GM23338 (cell line): ENCODE data around the gene ELN. TPM values are rescaled to one million over a fixed set of nuclear protein-coding genes. Genes with fewer than 3 reads are reported as not detected.

ENCODE experiments used
- ATAC-seq: fragments of 200-7000 bp; cut with Tn5 transposase; 3 replicates; pipeline ENCODE4 v1.9.1; 2020
- DNase-seq: peaks from one replicate; pipeline ENCODE4 v3.0.0-alpha.2; 2015; ENCODE audit warnings: low spot score
- H2AFZ ChIP-seq: fragments of 200-600 bp; sonication (generic); 2 replicates; pipeline ENCODE4 v1.8.0; 2016; ENCODE audit warnings: antibody characterized with exemption, mild to moderate bottlenecking, moderate library complexity
- H3F3A ChIP-seq: fragments of 200-600 bp; sonication (generic); replicated peaks from 2 replicates; pipeline ENCODE4 v1.8.0; 2017; ENCODE audit warnings: antibody characterized with exemption, mixed run types, low read depth
- H3K27ac ChIP-seq: fragments of 200-600 bp; sonication (generic); 2 replicates; pipeline ENCODE4 v1.6.1; 2016; ENCODE audit warnings: low read depth
- H3K27me3 ChIP-seq: fragments of 200-600 bp; sonication (generic); 2 replicates; pipeline ENCODE4 v1.8.0; 2016; ENCODE audit warnings: mild to moderate bottlenecking, mixed run types, moderate library complexity; ENCODE audit not compliant: insufficient read depth
- H3K36me3 ChIP-seq: fragments of 200-600 bp; sonication (generic); 2 replicates; pipeline ENCODE4 v1.8.0; 2016; ENCODE audit warnings: mild to moderate bottlenecking; ENCODE audit not compliant: insufficient read depth
- H3K4me1 ChIP-seq: fragments of 200-600 bp; sonication (generic); 2 replicates; pipeline ENCODE4 v1.8.0; 2016; ENCODE audit warnings: mild to moderate bottlenecking, moderate library complexity; ENCODE audit not compliant: insufficient read depth
- H3K4me2 ChIP-seq: fragments of 200-600 bp; sonication (generic); 2 replicates; pipeline ENCODE4 v1.7.1; 2017; ENCODE audit warnings: mixed run types
- H3K4me3 ChIP-seq: fragments of 200-600 bp; sonication (generic); 2 replicates; pipeline ENCODE4 v1.6.1; 2016; ENCODE audit warnings: mixed run types
- H3K79me2 ChIP-seq: fragments of 200-600 bp; sonication (generic); replicated peaks from 2 replicates; pipeline ENCODE4 v1.8.0; 2017; ENCODE audit warnings: mild to moderate bottlenecking; ENCODE audit not compliant: insufficient read depth
- H3K9me2 ChIP-seq: fragments of 200-600 bp; sonication (generic); 2 replicates; pipeline ENCODE4 v1.8.0; 2017; ENCODE audit not compliant: insufficient read depth
- H4K20me1 ChIP-seq: fragments of 200-600 bp; sonication (generic); replicated peaks from 2 replicates; pipeline ENCODE4 v1.8.0; 2017; ENCODE audit warnings: mild to moderate bottlenecking; ENCODE audit not compliant: insufficient read depth
- H3K27ac Mint-ChIP-seq: 2 replicates; pipeline ENCODE4 v1.8.0; 2020; ENCODE audit warnings: inconsistent platforms, mild to moderate bottlenecking, moderate library complexity, mixed read lengths
- H3K27me3 Mint-ChIP-seq: 3 replicates; pipeline ENCODE4 v1.8.0; 2022; ENCODE audit warnings: low read depth, mild to moderate bottlenecking, moderate library complexity, mixed read lengths, inconsistent platforms; ENCODE audit not compliant: insufficient read depth, poor library complexity
- H3K36me3 Mint-ChIP-seq: 3 replicates; pipeline ENCODE4 v1.8.0; 2021; ENCODE audit warnings: low read depth, mild to moderate bottlenecking, inconsistent platforms, moderate library complexity, mixed read lengths
- H3K4me1 Mint-ChIP-seq: 3 replicates; pipeline ENCODE4 v1.8.0; 2020; ENCODE audit warnings: mild to moderate bottlenecking, inconsistent platforms, mixed read lengths
- H3K4me3 Mint-ChIP-seq: 3 replicates; pipeline ENCODE4 v1.8.0; 2021; ENCODE audit warnings: moderate library complexity, mild to moderate bottlenecking, inconsistent platforms, mixed read lengths
- H3K9me3 Mint-ChIP-seq: 3 replicates; pipeline ENCODE4 v1.8.0; 2020; ENCODE audit warnings: moderate library complexity, mild to moderate bottlenecking, inconsistent platforms, mixed read lengths
- CREB1 ChIP-seq: fragments of 250-450 bp; sonication (Bioruptor Pico); IDR thresholded peaks from 2 replicates; pipeline ENCODE4 v1.5.0; 2020; ENCODE audit warnings: low read depth, mild to moderate bottlenecking, moderate library complexity
- CTCF ChIP-seq, 2 experiments: fragments of 200-600 bp in 1 of 2; sonication (generic) in 1 of 2; conservative IDR thresholded peaks; 2 replicates each; pipeline versions ENCODE4 v1.5.1 to v1.6.1; 2016 to 2017; ENCODE audit warnings: antibody characterized with exemption in 2 of 2, low read depth in 2 of 2, mild to moderate bottlenecking in 2 of 2, moderate library complexity in 1 of 2
- ETS1 ChIP-seq: IDR thresholded peaks from 2 replicates; pipeline ENCODE4 v1.6.1; 2016; ENCODE audit warnings: antibody characterized with exemption
- EZH2 ChIP-seq: fragments of 200-600 bp; sonication (generic); IDR thresholded peaks from one replicate; pipeline ENCODE4 v1.8.0; 2017; ENCODE audit warnings: antibody characterized with exemption, mild to moderate bottlenecking, low read depth; ENCODE audit not compliant: unreplicated experiment
- JUNB ChIP-seq: IDR thresholded peaks from one replicate; pipeline ENCODE4 v1.6.1; 2016; ENCODE audit warnings: antibody characterized with exemption; ENCODE audit not compliant: unreplicated experiment
- POLR2AphosphoS5 ChIP-seq: IDR thresholded peaks from 2 replicates; pipeline ENCODE4 v1.6.1; 2016; ENCODE audit warnings: antibody characterized with exemption, low read depth
- REST ChIP-seq: IDR thresholded peaks from one replicate; pipeline ENCODE4 v1.6.1; 2018; ENCODE audit warnings: antibody characterized with exemption; ENCODE audit not compliant: unreplicated experiment
- STAT1 ChIP-seq: IDR thresholded peaks from one replicate; pipeline ENCODE4 v1.6.1; 2016; ENCODE audit warnings: antibody characterized with exemption; ENCODE audit not compliant: unreplicated experiment
- ZNF114 ChIP-seq: fragments of 250-450 bp; sonication (Bioruptor Pico); IDR thresholded peaks from 2 replicates; pipeline ENCODE4 v1.5.0; 2020; ENCODE audit warnings: mild to moderate bottlenecking, moderate library complexity
- ZNF331 ChIP-seq: fragments of 250-450 bp; sonication (Bioruptor Pico); IDR thresholded peaks from 2 replicates; pipeline ENCODE4 v1.5.0; 2020; ENCODE audit warnings: low read depth, mild to moderate bottlenecking, moderate library complexity
- polyA plus RNA-seq: library from polyadenylated mRNA; unstranded; fragments of >200 nt; fragmentation: Nextera tagmentation; extraction: Ambion mirVana; gene quantifications from 2 replicates; pipeline ENCODE4 v1.2.1, GENCODE V29; 2016
- total RNA-seq: library from RNA; depleted of rRNA; stranded (reverse); fragments of >200 nt; shearing (Covaris generic); gene quantifications from 2 replicates; pipeline ENCODE4 v1.2.3, GENCODE V29; 2014

The ELN gene
- total and polyA plus RNA-seq, 2 experiments from 2014 or later = 1.1 to 5.6 TPM

GRCh38 chr7:74042746-74043522 is 15.0 kb downstream of the ELN start:
- H3K79me2 ChIP-seq = no peaks in the 10 kb centered on the region
- TF ChIP-seq ZNF114 (CRISPR knock-in tag) (no peak), EZH2 (no peak), CTCF (conservative IDR thresholded peaks at IDR 0.05; ENCODE audit: low read depth in 2 of 2) (no peak), POLR2AphosphoS5 (no peak), ZNF331 (CRISPR knock-in tag) (no peak)
- peaks cover 4% of the 10 kb centered on the region; the same call in 1 of the 2 replicates for H3K4me1 ChIP-seq
- H2AFZ ChIP-seq = peak overlapping the region; percentile 72
- no peak overlapping the region for H3K27ac ChIP-seq
- no peaks in the 10 kb centered on the region for H3K36me3 ChIP-seq
- Mint-ChIP-seq H3K4me3 (peak overlapping the region; percentile 54; the same call in 2 of the 3 replicates), H3K27me3 (peaks cover 16% of the 10 kb centered on the region), H3K36me3 (no peaks in the 10 kb centered on the region), H3K27ac (peak overlapping the region; percentile 93), H3K9me3 (no peaks in the 10 kb centered on the region), H3K4me1 (peaks cover 33% of the 10 kb centered on the region)
- H4K20me1 ChIP-seq = no peaks in the 10 kb centered on the region
- H3K4me2 ChIP-seq = no peak overlapping the region
- H3K4me3 ChIP-seq = no peak overlapping the region
- no peaks in the 10 kb centered on the region for H3K27me3 ChIP-seq
- H3F3A ChIP-seq = no peaks in the 10 kb centered on the region
- DNase-seq (no peak), ATAC-seq (peak; percentile 37)
- no peaks in the 10 kb centered on the region for H3K9me2 ChIP-seq

GRCh38 chr7:74043523-74043951 is 15.6 kb downstream of the ELN start:
- H3K4me3 ChIP-seq = no peak overlapping the region
- DNase-seq (peak; percentile 58), ATAC-seq (peak; percentile 72)
- Mint-ChIP-seq H3K4me1 (peaks cover 33% of the 10 kb centered on the region), H3K4me3 (peak overlapping the region; percentile 54; the same call in 2 of the 3 replicates), H3K36me3 (no peaks in the 10 kb centered on the region), H3K9me3 (no peaks in the 10 kb centered on the region), H3K27ac (peak overlapping the region; percentile 93), H3K27me3 (peaks cover 16% of the 10 kb centered on the region)
- no peaks in the 10 kb centered on the region for H4K20me1 ChIP-seq
- no peaks in the 10 kb centered on the region for H3F3A ChIP-seq
- no peaks in the 10 kb centered on the region for H3K36me3 ChIP-seq
- peak overlapping the region; percentile 72 for H2AFZ ChIP-seq
- H3K27ac ChIP-seq = no peak overlapping the region
- H3K4me1 ChIP-seq = peaks cover 4% of the 10 kb centered on the region; the same call in 1 of the 2 replicates
- TF ChIP-seq CREB1 (CRISPR knock-in tag) (no peak), REST (no peak), JUNB (no peak), ZNF114 (CRISPR knock-in tag) (no peak), STAT1 (no peak), ETS1 (no peak), ZNF331 (CRISPR knock-in tag) (no peak), CTCF (conservative IDR thresholded peaks at IDR 0.05; ENCODE audit: low read depth in 2 of 2) (no peak)
- H3K9me2 ChIP-seq = no peaks in the 10 kb centered on the region
- H3K4me2 ChIP-seq = no peak overlapping the region
- no peaks in the 10 kb centered on the region for H3K79me2 ChIP-seq
- no peaks in the 10 kb centered on the region for H3K27me3 ChIP-seq
